H9 (cell line): ENCODE results near the gene YPEL4. TPM values are rescaled to one million over a fixed set of nuclear protein-coding genes. Genes with fewer than 3 reads are reported as not detected.

ENCODE experiments used
- DNase-seq: peaks from one replicate; pipeline ENCODE4 v3.0.0-alpha.2; 2017
- H2AFZ ChIP-seq: one replicate; pipeline ENCODE4 v1.6.1; 2013; ENCODE audit warnings: mild to moderate bottlenecking, low read length, control low read depth, moderate library complexity
- H2AK5ac ChIP-seq: 2 replicates; pipeline ENCODE4 v1.6.1; 2013; ENCODE audit warnings: low read length, control low read depth, mixed read lengths; ENCODE audit not compliant: insufficient read length
- H2BK120ac ChIP-seq: one replicate; pipeline ENCODE4 v1.6.1; 2013; ENCODE audit warnings: low read depth, mild to moderate bottlenecking, low read length, control low read depth, inconsistent platforms; ENCODE audit not compliant: poor library complexity, severe bottlenecking
- H2BK12ac ChIP-seq: 2 replicates; pipeline ENCODE4 v1.6.1; 2013; ENCODE audit warnings: low read length, control low read depth, mixed read lengths, low read depth; ENCODE audit not compliant: insufficient read length
- H2BK15ac ChIP-seq: 2 replicates; pipeline ENCODE4 v1.6.1; 2013; ENCODE audit warnings: low read depth, low read length, control low read depth
- H2BK20ac ChIP-seq: one replicate; pipeline ENCODE4 v1.6.1; 2013; ENCODE audit warnings: low read depth, mild to moderate bottlenecking, low read length, control low read depth, inconsistent platforms; ENCODE audit not compliant: poor library complexity, severe bottlenecking
- H2BK5ac ChIP-seq: 2 replicates; pipeline ENCODE4 v1.6.1; 2013; ENCODE audit warnings: low read length, control low read depth, mixed read lengths; ENCODE audit not compliant: insufficient read length
- H3K14ac ChIP-seq: 2 replicates; pipeline ENCODE4 v1.6.1; 2013; ENCODE audit warnings: low read length, control low read depth; ENCODE audit not compliant: insufficient read depth
- H3K18ac ChIP-seq: 2 replicates; pipeline ENCODE4 v1.6.1; 2013; ENCODE audit warnings: low read depth, mild to moderate bottlenecking, mixed read lengths, low read length, control low read depth; ENCODE audit not compliant: insufficient read length
- H3K23ac ChIP-seq: 2 replicates; pipeline ENCODE4 v1.6.1; 2013; ENCODE audit warnings: low read length, control low read depth, mixed read lengths, low read depth; ENCODE audit not compliant: insufficient read length
- H3K23me2 ChIP-seq: 2 replicates; pipeline ENCODE4 v1.6.1; 2013; ENCODE audit warnings: low read depth, mild to moderate bottlenecking, mixed read lengths, low read length, control low read depth; ENCODE audit not compliant: insufficient read length, poor library complexity, severe bottlenecking
- H3K27ac ChIP-seq: 2 replicates; pipeline ENCODE4 v1.5.1; 2013; ENCODE audit warnings: low read length, control low read depth, mixed read lengths, low read depth; ENCODE audit not compliant: insufficient read length
- H3K27me3 ChIP-seq: 2 replicates; pipeline ENCODE4 v1.6.1; 2013; ENCODE audit warnings: low read length, control low read depth, inconsistent platforms; ENCODE audit not compliant: insufficient read depth
- H3K4ac ChIP-seq: 2 replicates; pipeline ENCODE4 v1.6.1; 2013; ENCODE audit warnings: low read depth, mild to moderate bottlenecking, control low read depth, inconsistent platforms, low read length, moderate library complexity
- H3K4me1 ChIP-seq: 2 replicates; pipeline ENCODE4 v1.6.1; 2013; ENCODE audit warnings: low read length, control low read depth, inconsistent platforms; ENCODE audit not compliant: insufficient read depth
- H3K4me2 ChIP-seq: 2 replicates; pipeline ENCODE4 v1.6.1; 2013; ENCODE audit warnings: low read length, control low read depth, mixed read lengths; ENCODE audit not compliant: insufficient read length, insufficient read depth
- H3K56ac ChIP-seq: 2 replicates; pipeline ENCODE4 v1.6.1; 2013; ENCODE audit warnings: low read depth, mild to moderate bottlenecking, mixed read lengths, low read length, control low read depth; ENCODE audit not compliant: insufficient read length
- H3K79me1 ChIP-seq: 2 replicates; pipeline ENCODE4 v1.6.1; 2013; ENCODE audit warnings: low read depth, mild to moderate bottlenecking, moderate library complexity, low read length, control low read depth, inconsistent platforms; ENCODE audit not compliant: insufficient read depth, poor library complexity, severe bottlenecking
- H3K79me2 ChIP-seq: 2 replicates; pipeline ENCODE4 v1.6.1; 2013; ENCODE audit warnings: low read length, control low read depth, inconsistent platforms; ENCODE audit not compliant: insufficient read depth
- H3K9ac ChIP-seq: 2 replicates; pipeline ENCODE4 v1.6.1; 2013; ENCODE audit warnings: low read length, control low read depth, mixed read lengths; ENCODE audit not compliant: insufficient read length; ENCODE audit errors: extremely low read depth
- H3K9me3 ChIP-seq: one replicate; pipeline ENCODE4 v1.6.1; 2013; ENCODE audit warnings: low read depth, low read length, inconsistent platforms; ENCODE audit not compliant: control insufficient read depth
- H3T11ph ChIP-seq: one replicate; pipeline ENCODE4 v1.6.1; 2013; ENCODE audit warnings: mild to moderate bottlenecking, low read length, control low read depth, inconsistent platforms
- H4K20me1 ChIP-seq: one replicate; pipeline ENCODE4 v1.6.1; 2013; ENCODE audit not compliant: control insufficient read depth, insufficient read length, insufficient read depth
- H4K5ac ChIP-seq: 2 replicates; pipeline ENCODE4 v1.6.1; 2013; ENCODE audit warnings: low read depth, mild to moderate bottlenecking, mixed read lengths, low read length, control low read depth; ENCODE audit not compliant: insufficient read length
- H4K8ac ChIP-seq: replicated peaks from 2 replicates; pipeline ENCODE4 v1.6.1; 2013; ENCODE audit warnings: low read length, control low read depth, mixed read lengths, low read depth; ENCODE audit not compliant: insufficient read length
- H4K91ac ChIP-seq: 2 replicates; pipeline ENCODE4 v1.6.1; 2013; ENCODE audit warnings: low read depth, mild to moderate bottlenecking, moderate library complexity, mixed read lengths, low read length, control low read depth; ENCODE audit not compliant: insufficient read length
- H3K27ac Mint-ChIP-seq, 3 experiments: 2 replicates in 2 of 3; 3 replicates in 1 of 3; pipeline ENCODE4 v1.8.0; 2020 to 2021; ENCODE audit warnings: mixed read lengths in 3 of 3, mild to moderate bottlenecking in 1 of 3, moderate library complexity in 1 of 3
- H3K27me3 Mint-ChIP-seq: 2 replicates; pipeline ENCODE4 v1.8.0; 2021; ENCODE audit warnings: low read depth, mild to moderate bottlenecking, moderate library complexity, mixed read lengths
- H3K36me3 Mint-ChIP-seq, 3 experiments: 2 replicates in 2 of 3; 3 replicates in 1 of 3; pipeline ENCODE4 v1.8.0; 2020 to 2021; ENCODE audit warnings: low read depth in 3 of 3, mixed read lengths in 3 of 3; ENCODE audit not compliant: insufficient read depth in 1 of 3
- H3K4me1 Mint-ChIP-seq, 2 experiments: 2 replicates each; pipeline ENCODE4 v1.8.0; 2020; ENCODE audit warnings: mixed read lengths in 2 of 2
- H3K4me3 Mint-ChIP-seq, 2 experiments: 2 replicates in 1 of 2; 3 replicates in 1 of 2; pipeline ENCODE4 v1.8.0; 2020 to 2021; ENCODE audit warnings: mild to moderate bottlenecking in 2 of 2, mixed read lengths in 2 of 2, moderate library complexity in 1 of 2
- H3K9me3 Mint-ChIP-seq, 2 experiments: 2 replicates in 1 of 2; 3 replicates in 1 of 2; pipeline ENCODE4 v1.8.0; 2020; ENCODE audit warnings: mild to moderate bottlenecking in 2 of 2, mixed read lengths in 2 of 2, moderate library complexity in 1 of 2
- WGBS: extraction: QIAGEN DNeasy Blood & Tissue Kit; methylation state at CpG from one replicate; pipeline ENCODE4 v1.1.7; 2013; ENCODE audit warnings: missing lambda C conversion rate, low lambda C conversion rate, mixed read lengths; ENCODE audit not compliant: insufficient read length; ENCODE audit errors: extremely low coverage; 5-methylcytosine and 5-hydroxymethylcytosine counted together
- total RNA-seq: library from RNA; stranded (reverse); gene quantifications from 2 replicates; pipeline ENCODE4 v1.2.1, GENCODE V29; 2021
- TF ChIP-seq, protein P1 (sequence below): fragments of 200-600 bp; sonication (generic); conservative IDR thresholded peaks from 3 replicates; pipeline ENCODE4 v1.8.0; 2021; ENCODE audit warnings: antibody characterized with exemption, mild to moderate bottlenecking

YPEL4 gene
- total RNA-seq, 1 experiment from 2014 or later = 0.13 TPM

DNA sequence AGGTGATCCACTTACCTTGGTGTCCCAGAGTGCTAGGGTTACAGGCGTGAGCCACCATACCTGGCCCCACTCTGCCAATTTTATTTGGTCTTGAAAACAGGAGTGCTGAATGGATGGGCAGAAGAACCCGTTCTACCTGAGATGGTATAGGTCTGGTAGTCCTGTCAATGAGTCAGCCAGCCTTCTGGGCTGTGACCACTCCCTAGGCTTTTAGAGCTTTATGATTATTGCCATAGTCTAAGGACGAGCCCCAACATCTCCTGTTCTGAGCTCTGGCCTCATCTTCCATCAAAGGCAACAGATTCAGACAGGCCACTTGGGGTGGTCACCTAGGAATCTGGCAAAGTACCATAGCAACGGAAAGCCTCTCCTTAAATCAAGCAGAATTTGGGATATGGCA is 29.7 kb upstream of the YPEL4 start:
- Histone ChIP-seq H2BK20ac (no peak overlapping the region), H3K23me2 (no peaks in the 10 kb centered on the region), H4K91ac (no peak overlapping the region), H3K9me3 (no peaks in the 10 kb centered on the region), H2BK120ac (no peak overlapping the region), H2BK12ac (no peak overlapping the region), H3T11ph (no peak overlapping the region), H4K20me1 (no peaks in the 10 kb centered on the region), H3K9ac (no peak overlapping the region), H2BK5ac (no peak overlapping the region), H3K56ac (no peak overlapping the region), H4K5ac (no peak overlapping the region), H2AFZ (no peak overlapping the region), H3K4ac (no peak overlapping the region), H2AK5ac (no peak overlapping the region), H4K8ac (no peak overlapping the region), H3K79me2 (peaks cover 12% of the 10 kb centered on the region; the same call in 1 of the 2 replicates), H3K27ac (no peak overlapping the region), H3K27me3 (no peaks in the 10 kb centered on the region), H3K14ac (no peak overlapping the region), H2BK15ac (no peak overlapping the region), H3K4me2 (no peak overlapping the region), H3K23ac (no peak overlapping the region), H3K79me1 (peaks cover 11% of the 10 kb centered on the region), H3K4me1 (no peaks in the 10 kb centered on the region; the same call in 1 of the 2 replicates), H3K18ac (no peak overlapping the region)
- H3K27ac Mint-ChIP-seq = no peak overlapping the region
- peaks cover 17 to 25% of the 10 kb centered on the region in 2 experiments for H3K4me1 Mint-ChIP-seq
- no peak for DNase-seq
- H3K27me3 Mint-ChIP-seq = no peaks in the 10 kb centered on the region
- TF ChIP-seq, protein P1, sequence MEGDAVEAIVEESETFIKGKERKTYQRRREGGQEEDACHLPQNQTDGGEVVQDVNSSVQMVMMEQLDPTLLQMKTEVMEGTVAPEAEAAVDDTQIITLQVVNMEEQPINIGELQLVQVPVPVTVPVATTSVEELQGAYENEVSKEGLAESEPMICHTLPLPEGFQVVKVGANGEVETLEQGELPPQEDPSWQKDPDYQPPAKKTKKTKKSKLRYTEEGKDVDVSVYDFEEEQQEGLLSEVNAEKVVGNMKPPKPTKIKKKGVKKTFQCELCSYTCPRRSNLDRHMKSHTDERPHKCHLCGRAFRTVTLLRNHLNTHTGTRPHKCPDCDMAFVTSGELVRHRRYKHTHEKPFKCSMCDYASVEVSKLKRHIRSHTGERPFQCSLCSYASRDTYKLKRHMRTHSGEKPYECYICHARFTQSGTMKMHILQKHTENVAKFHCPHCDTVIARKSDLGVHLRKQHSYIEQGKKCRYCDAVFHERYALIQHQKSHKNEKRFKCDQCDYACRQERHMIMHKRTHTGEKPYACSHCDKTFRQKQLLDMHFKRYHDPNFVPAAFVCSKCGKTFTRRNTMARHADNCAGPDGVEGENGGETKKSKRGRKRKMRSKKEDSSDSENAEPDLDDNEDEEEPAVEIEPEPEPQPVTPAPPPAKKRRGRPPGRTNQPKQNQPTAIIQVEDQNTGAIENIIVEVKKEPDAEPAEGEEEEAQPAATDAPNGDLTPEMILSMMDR = no peak
- H3K4me3 Mint-ChIP-seq = no peak overlapping the region
- H3K36me3 Mint-ChIP-seq = peaks cover 22 to 55% (median 33%) of the 10 kb centered on the region in 3 experiments
- H3K9me3 Mint-ChIP-seq = no peaks in the 10 kb centered on the region; a peak in 2 of 5 replicates
- no CpG with 5 or more reads among the region's 4 CpGs for WGBS
